Mucosa of descending colon (tissue), 3 donors: Measurements from ENCODE around the gene TNFRSF25. TPM values are rescaled to one million over a fixed set of nuclear protein-coding genes. Genes with fewer than 3 reads are reported as not detected.
A peak's percentile ranks its signal among the peaks of the same experiment; 100 is the strongest.

Experiments used
- ATAC-seq: fragments of 200-7000 bp; cut with Tn5 transposase; one replicate; pipeline ENCODE4 v1.9.1; 2020; ENCODE audit warnings: mild to moderate bottlenecking, moderate library complexity
- DNase-seq, 3 donors: peaks; one replicate each; pipeline ENCODE4 v3.0.0-alpha.2; 2020
- H3K36me3 ChIP-seq: fragments of 200-600 bp; one replicate; pipeline ENCODE4 v1.8.0; 2021; ENCODE audit warnings: low read depth, mild to moderate bottlenecking
- H3K4me1 ChIP-seq: fragments of 200-600 bp; one replicate; pipeline ENCODE4 v1.8.0; 2021; ENCODE audit warnings: low read depth, mild to moderate bottlenecking
- H3K4me3 ChIP-seq: fragments of 200-600 bp; one replicate; pipeline ENCODE4 v1.8.0; 2021; ENCODE audit warnings: mild to moderate bottlenecking
- H3K9me3 ChIP-seq: fragments of 200-600 bp; one replicate; pipeline ENCODE4 v1.8.0; 2021; ENCODE audit warnings: mild to moderate bottlenecking
- intact Hi-C, 2 donors: fragments of 100-400 bp; cut with DNase I in 1 of 2; cut with micrococcal nuclease in 1 of 2; formaldehyde crosslinking; loops; one replicate each; pipeline versions ENCODE4 v1.11.0 to v1.11.1; 2022; cut with DNase I, micrococcal nuclease
- total RNA-seq, 3 donors: library from RNA; stranded (reverse); fragmentation: NEBNext Ultra II Directional in 2 of 3; extraction: Animal tissue kit (Norgen Biotek cat#: 25700) in 2 of 3; gene quantifications; one replicate each; pipeline versions ENCODE4 v1.2.1 to v1.2.4, GENCODE V29; 2021 to 2023
- TF ChIP-seq, protein P1 (sequence below): fragments of 200-600 bp; IDR thresholded peaks from one replicate; pipeline ENCODE4 v1.8.0; 2022; ENCODE audit warnings: antibody characterized with exemption, mild to moderate bottlenecking
- donor health status: DM: no; HTN: no; CAD: no; lungs with moderate emphysema.
- donor health status: DM: no; HTN: no; CAD: no.
- donor health status: DM: no; HTN: yes; CAD: no.

TNFRSF25 gene
- total RNA-seq, 3 donors from 2014 or later, result 18.3 to 45.1 (median 35.3) TPM

DNA sequence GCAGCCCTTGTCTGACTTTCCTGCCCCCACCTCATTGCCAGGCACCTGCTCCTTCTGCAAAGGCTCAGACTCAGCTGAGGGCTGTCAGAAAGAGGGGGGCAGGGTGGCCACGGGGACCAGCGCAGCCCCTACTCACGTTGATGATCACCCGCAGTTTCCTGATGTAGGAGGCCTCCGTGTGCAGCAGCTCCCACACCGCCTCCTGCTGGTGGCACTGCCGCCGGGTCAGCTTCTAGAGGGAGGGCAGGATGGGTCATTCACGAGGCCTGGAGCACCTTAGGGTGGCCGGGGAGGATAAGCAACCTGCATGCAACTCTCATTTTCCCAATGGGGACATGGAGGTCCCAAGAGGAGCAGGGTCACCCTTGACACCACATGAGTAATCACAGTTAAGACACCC, 6.4 kb upstream of the TNFRSF25 start:
- Histone ChIP-seq H3K36me3 (no peaks in the 10 kb centered on the region), H3K4me1 (peaks cover 43% of the 10 kb centered on the region), H3K9me3 (no peaks in the 10 kb centered on the region), H3K4me3 (no peak overlapping the region)
- TF ChIP-seq, protein P1, sequence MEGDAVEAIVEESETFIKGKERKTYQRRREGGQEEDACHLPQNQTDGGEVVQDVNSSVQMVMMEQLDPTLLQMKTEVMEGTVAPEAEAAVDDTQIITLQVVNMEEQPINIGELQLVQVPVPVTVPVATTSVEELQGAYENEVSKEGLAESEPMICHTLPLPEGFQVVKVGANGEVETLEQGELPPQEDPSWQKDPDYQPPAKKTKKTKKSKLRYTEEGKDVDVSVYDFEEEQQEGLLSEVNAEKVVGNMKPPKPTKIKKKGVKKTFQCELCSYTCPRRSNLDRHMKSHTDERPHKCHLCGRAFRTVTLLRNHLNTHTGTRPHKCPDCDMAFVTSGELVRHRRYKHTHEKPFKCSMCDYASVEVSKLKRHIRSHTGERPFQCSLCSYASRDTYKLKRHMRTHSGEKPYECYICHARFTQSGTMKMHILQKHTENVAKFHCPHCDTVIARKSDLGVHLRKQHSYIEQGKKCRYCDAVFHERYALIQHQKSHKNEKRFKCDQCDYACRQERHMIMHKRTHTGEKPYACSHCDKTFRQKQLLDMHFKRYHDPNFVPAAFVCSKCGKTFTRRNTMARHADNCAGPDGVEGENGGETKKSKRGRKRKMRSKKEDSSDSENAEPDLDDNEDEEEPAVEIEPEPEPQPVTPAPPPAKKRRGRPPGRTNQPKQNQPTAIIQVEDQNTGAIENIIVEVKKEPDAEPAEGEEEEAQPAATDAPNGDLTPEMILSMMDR, result peak; percentile 45
- DNase-seq (peak in 2 of 3 donors; percentile 80 to 82), ATAC-seq (peak; percentile 19)
- intact Hi-C loops, result no loop called here

DNA sequence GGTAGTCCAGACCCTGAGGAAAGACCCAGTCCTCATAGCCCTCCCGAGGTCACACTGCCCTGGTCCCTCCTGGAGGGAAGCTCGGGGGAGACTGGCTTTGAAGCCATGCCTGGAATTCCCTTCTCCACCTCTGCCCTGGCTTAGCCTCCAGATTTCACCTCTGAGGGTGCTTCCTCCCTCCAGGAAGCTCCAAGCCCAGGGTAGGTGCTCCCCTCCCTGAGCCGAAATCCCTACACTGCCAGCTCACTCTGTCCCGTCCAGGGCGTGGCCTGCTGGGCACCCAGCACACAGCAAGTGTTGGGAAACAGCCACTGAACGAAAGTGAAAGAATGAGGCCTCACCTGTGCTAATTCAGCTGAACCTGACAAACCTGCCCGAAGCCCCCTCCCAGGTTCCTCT, 6.0 kb upstream of the TNFRSF25 start:
- Histone ChIP-seq H3K9me3 (no peaks in the 10 kb centered on the region), H3K36me3 (no peaks in the 10 kb centered on the region), H3K4me3 (no peak overlapping the region), H3K4me1 (peaks cover 43% of the 10 kb centered on the region)
- DNase-seq, result peak; percentile 87 to 92 (median 87)
- TF ChIP-seq, protein P1, result no peak
- ATAC-seq, result peak; percentile 78
- intact Hi-C loops, result no loop called here

DNA sequence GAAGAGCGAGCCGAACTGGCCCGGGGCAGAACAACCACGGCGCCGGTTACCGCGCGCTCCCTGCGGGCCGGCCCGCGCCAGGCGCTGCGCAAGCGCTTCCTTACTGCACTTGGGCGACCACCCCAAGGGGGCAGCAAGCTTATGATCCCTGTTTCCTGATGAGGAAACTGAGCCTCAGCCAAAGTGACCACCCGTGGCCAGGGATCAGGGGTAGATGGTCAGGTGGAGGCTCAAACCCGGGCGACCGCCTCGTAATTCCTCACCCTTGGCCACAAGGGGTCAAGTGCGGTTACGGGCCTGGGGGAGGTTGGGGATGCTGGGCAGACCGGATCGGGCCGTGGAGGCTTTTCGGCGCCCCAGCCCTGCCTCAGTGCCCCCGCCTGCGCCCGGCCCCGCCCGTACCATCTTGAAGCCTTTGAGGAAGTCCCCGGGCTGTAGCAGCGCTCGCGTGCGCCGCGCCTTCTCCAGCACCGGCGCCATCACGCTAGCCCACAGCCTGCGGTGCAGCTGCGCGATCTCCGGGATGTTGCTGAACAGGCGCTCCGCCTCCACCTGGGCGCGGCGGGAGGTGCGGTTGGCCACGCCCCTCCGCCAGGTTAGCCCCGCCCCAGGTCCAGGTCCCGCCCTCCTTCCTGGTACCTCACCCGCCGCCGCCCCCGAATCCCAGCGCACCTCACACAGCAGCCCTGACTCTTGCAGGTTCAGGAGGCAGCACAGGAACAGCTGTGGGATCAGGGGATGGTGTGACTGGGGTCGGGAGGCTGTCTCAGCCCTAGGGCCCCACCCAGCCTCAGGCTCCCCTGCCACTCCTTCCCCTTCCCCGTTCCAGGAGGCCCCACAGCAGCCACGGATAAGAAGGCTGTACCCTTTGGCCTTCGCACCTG, 5.4 kb upstream of the TNFRSF25 start:
- DNase-seq (peak; percentile 92 to 95 (median 94)), ATAC-seq (peak; percentile 80)
- intact Hi-C loops, result no loop called here
- Histone ChIP-seq H3K4me1 (peaks cover 38% of the 10 kb centered on the region), H3K9me3 (no peaks in the 10 kb centered on the region), H3K36me3 (no peaks in the 10 kb centered on the region), H3K4me3 (no peak overlapping the region)
- TF ChIP-seq, protein P1, result no peak

DNA sequence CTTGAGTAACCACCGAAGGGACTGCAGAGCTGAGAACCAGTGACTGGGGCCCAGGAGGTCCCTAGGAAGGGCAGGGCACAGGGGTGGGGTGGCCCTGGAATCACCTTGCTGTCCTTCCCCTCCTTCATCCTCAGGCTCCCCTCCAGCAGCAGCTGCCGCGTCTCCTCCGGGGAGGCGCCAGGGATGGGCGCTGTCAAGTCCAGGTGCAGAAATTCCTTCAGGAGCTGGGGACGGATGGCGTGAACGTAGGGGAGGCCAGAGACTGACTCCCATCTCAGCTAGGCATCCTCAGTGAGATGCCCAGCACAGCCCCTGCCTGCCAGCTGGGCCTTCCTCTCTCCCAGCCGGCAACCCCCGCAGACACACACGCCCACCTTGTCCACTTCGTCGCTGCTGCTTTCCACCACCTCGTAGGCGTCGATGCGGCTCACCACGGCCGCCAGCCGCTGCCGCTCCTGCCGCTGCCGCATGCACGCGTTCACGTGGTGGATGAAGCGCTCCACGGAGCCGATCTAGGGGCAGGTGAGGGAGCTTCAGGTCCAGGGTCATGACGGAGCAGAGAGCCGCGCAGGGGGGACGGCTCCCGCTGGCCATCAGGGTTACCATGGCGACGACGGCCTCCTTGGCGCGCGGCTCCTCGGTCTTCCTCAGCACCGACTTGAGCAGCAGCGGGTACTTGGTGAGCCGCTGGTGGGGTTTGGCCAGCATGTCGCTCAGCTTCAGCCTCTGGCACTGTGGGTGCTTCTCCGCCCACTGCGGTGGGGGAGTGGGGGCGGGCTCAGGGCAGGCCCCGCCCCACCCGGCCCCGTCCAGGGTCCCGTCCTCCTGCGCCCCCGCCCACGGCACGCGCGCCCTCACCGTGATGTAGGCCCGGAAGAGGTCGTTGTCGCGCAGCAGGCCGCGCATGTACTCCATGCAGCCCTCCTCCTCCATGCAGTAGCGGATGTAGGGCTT, 4.4 kb upstream of the TNFRSF25 start:
- no peaks in the 10 kb centered on the region for H3K9me3 ChIP-seq
- TF ChIP-seq, protein P1, result no peak
- ATAC-seq, result no peak
- H3K4me1 ChIP-seq, result peaks cover 30% of the 10 kb centered on the region
- DNase-seq, result no peak
- no peaks in the 10 kb centered on the region for H3K36me3 ChIP-seq
- intact Hi-C loops, result no loop called here
- H3K4me3 ChIP-seq, result no peak overlapping the region

DNA sequence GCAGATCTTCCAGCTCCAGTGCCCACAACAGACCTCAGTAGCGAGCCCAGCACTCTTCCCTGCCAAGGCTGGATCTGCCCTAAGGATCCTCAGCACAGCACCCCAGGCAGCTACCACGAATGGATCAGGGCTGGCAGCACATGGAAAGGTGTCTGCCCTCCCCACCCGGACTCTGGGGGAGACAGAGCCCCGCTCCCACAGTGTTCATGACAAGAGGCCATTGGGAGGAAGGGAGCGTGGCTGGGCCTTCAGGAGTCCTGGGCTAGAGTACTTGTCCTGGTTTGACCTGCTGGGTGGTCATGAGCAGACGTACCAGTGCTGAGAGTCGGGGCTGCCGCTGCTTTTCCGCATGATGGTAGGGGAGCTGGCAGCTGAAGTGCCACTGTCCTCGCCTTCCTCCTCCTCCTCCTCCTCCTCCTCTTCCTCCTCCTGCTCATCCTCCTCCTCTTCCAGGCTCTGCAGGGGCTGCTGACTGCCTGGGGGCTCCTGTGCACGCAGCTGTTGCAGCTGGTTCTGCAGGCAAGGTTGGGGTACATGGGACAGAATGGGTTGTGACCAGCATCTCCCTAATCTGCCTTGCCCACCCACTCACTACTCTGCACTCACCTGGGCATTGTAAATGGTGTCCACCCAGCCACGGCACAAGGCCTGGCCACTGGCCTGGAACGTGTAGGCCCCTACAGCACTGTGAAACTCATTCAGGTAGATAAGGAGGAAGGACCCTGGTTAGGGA, 2.9 kb upstream of the TNFRSF25 start:
- ATAC-seq (no peak), DNase-seq (no peak)
- Histone ChIP-seq H3K4me3 (no peak overlapping the region), H3K9me3 (no peaks in the 10 kb centered on the region), H3K36me3 (no peaks in the 10 kb centered on the region), H3K4me1 (peaks cover 19% of the 10 kb centered on the region)
- intact Hi-C loops, result no loop called here
- TF ChIP-seq, protein P1, result no peak
